Measurements from ENCODE around the gene ZYG11B.
"Not testable (repeated sequence)": the region's sequence is repeated elsewhere in the genome, so short reads cannot be mapped to it uniquely, and the experiment has no call there.

ZYG11B gene

GRCh38 chr1:52707927-52708655 lies 18.2 kb upstream of the ZYG11B start:
- DNase-seq: no peak

GRCh38 chr1:52709016-52709415 lies 17.2 kb upstream of the ZYG11B start:
- DNase-seq: no peak

DNA sequence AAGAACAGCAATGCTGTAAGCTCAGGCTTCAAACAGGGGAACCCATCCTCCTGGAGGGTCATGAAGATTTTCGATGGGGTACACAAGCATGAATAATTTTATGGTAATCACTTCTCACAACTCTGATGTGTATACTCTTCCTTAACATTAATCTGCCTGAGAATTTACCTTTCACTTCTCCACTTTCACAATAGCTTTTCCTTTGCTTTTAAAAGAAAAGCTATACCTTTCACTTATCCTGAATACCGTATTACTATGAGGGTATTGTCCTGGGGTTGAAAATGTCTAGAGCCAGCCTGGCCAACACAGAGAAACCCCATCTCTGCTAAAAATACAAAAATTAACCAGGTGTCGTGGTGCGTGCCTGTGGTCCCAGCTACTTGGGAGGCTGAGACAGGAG lies 12.7 kb upstream of the ZYG11B start:
- no peak for DNase-seq

GRCh38 chr1:52715296-52715695 lies 11.0 kb upstream of the ZYG11B start:
- DNase-seq: not testable (repeated sequence)

GRCh38 chr1:52723260-52723659 lies 3.0 kb upstream of the ZYG11B start:
- no peak for DNase-seq

DNA sequence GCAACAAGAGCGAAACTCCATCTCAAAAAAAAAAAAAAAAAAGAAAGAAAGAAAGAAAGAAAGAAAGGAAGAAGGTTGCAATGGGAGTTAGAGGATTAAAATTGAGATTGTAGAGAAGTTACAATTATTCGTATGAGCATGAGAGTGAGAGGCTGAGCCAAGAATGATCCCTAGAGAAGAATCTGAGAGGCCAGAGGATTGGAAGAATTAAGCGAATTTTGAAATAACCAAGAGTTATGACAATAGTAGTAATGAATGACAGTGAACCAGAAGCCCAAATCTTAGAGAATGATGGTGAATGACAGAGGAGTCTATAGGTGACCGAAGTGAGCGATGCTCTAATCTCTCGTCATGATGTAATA lies 369 bp upstream of the ZYG11B start:
- no peak for DNase-seq

GRCh38 chr1:52727114-52727586 lies 897 bp downstream of the ZYG11B start:
- no peak for DNase-seq

GRCh38 chr1:52727956-52728656 lies 1.9 kb downstream of the ZYG11B start:
- DNase-seq: no peak

DNA sequence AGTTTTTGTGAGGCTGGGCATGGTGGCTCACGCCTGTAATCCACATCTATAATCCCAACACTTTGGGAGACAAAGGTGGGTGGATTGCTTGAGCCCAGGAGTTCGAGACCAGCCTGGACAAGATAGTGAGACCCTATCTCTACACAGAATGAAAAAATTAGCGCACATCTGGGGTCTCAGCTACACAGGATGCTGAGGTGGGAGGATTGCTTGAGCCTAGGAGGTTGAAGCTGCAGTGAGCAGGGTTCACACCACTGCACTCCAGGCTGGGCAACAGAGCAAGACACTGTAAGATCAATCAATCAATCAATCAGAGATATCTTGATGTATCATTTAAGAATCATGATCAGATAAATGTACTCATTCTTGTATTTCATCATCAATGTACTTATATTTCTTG lies 7.1 kb downstream of the ZYG11B start:
- no peak for DNase-seq

- DNase-seq: not testable (repeated sequence)
These were observed 9.1 kb downstream of the ZYG11B start for GRCh38 chr1:52735371-52735770.

DNA sequence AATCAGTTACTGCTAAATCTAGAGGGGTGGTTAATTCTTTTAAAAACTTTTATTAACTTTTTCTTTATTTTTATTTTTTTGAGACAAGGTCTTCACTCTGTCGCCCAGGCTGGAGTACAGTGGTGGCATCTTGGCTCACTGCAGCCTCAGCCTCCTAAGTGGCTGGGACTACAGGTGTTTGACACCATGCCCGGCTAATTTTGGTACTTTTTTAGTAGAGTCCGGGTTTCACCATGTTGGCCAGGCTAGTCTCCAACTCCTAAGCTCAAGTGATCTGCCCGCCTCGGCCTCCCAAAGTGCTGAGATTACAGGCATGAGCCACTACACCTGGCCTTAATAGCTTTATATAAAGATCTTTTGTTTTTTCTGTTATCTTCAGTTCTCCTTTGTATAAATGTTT lies 11.9 kb downstream of the ZYG11B start:
- DNase-seq: no peak

DNA sequence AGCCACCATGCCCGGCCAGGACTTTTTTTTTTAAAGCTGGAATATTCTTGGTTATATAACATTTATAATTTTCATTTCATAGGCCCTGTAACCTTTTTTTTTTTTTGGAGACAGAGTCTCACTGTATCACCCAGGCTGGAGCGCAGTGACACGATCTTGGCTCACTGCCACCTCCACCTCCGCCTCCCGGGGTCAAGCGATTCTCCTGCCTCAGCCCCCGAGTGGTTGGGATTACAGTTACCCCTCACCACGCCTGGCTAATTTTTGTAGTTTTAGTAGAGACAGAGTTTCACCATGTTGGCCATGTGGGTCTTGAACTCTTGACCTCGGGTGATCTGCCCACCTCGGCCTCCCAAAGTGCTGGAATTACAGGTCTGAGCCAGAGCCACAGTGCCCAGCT lies 12.6 kb downstream of the ZYG11B start:
- no peak for DNase-seq

GRCh38 chr1:52739699-52740467 lies 13.6 kb downstream of the ZYG11B start:
- DNase-seq: no peak

DNA sequence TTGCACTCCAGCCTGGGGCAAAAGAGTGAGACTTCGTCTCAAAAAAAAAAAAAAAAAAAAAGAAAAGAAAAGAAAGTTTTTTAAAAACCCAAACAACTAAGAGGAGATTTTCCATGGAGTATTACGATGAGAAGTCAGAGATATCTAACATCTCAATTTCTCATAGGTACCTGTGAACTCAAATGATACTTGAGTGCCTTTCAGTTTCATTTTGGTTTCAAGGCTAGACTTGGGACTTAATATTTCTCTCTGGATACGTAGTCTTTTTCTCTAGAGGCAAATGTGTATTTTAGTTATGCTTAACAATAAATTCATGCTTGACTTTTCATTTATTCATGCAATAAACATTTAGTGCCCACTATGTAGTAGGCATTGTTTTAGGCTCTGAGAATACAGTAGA lies 15.0 kb downstream of the ZYG11B start:
- DNase-seq: no peak

DNA sequence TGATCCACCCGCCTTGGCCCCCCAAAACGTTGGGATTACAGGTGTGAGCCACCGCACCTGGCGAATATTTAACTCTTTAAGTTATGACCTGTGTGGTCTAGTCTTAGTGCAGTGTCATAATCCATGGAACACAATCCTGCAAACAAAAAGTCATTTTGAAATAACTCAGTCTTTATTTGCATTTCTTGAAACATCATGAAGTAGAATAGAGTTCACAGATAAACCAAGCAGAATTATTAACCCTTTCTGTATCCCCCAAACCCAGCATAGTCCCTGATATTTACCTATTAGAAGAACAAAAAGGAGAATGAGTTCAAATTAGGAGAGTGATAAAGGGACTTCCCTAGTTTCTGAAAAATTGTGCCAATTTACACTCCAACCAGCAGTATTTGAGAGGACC lies 19.9 kb downstream of the ZYG11B start:
- DNase-seq: no peak

- no peak for DNase-seq
These were observed 21.2 kb downstream of the ZYG11B start for GRCh38 chr1:52747450-52747849.

DNA sequence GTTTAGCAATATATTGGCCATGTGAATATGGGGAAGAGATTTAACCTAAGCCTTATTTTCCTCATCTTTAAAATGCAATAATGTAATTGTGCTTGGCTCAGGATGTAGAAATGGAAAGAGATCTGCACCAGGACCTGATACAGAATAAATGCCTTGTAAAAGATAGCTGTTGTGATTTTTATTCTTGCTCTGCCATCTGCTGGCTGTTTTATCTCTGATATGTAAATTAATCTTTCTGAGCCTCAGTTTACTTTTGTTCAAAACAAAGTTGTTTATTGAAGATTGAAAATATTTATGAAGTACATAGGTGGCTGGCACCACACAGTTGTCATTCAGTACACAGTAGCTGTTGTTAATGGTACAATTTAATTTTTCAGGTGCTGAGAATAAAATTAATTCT lies 21.9 kb downstream of the ZYG11B start:
- no peak for DNase-seq

GRCh38 chr1:52749496-52749895 lies 23.2 kb downstream of the ZYG11B start:
- not testable (repeated sequence) for DNase-seq

DNA sequence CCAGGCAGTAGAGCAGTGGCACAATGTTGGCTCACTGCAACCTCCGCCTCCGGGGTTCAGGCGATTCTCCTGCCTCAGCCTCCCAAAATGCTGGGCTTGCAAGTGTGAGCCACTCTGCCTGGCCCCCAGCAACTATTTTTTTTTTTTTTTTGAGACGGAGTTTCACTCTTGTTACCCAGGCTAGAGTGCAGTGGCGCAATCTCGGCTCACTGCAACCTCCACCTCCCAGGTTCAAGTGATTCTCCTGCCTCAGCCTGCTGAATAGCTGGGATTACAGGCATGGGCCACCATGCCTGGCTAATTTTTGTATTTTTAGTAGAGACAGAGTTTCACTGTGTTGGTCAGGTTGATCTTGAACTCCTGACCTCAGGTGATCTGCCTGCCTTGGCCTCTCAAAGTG lies 23.9 kb downstream of the ZYG11B start:
- not testable (repeated sequence) for DNase-seq

DNA sequence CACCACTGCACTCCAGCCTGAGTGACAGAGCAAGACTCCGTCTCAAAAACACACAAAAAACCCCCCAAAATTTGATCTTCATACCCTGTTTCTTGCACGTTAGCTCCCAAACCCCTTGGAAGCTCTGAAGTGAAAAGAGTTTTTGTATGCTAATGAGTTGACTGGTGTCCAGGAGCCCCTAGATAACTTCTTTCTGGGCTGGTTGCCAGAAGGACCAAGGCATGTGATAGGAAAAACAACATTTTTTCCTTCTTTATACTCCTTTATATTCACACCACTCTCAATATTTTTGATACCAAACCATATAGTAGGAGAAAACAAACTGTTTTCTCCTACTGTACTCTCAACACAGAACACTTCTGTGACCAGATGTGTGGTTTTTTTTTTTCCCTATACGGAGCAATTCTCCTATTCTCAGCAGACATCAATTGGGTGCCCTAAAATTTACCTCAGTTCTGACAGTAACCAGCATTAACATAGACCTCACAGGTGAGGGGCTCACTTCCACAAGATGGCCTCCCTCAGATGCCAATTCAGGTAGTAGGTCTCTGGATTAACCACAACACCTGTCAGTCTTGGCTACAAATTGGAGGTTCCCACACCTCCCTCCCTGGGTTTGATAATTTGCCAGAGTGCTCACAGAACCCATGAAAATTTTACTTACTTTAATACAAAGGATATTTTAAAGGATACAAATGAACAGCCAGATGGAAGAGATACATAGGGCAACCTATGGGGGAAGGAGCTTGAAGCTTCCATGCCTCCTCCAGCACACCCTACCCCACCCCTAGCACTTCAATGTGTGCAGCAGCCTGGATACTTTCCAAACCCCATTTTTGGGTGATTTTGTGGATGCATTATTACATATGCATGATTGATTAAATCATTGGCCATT lies 25.6 kb downstream of the ZYG11B start:
- DNase-seq: no peak

GRCh38 chr1:52752484-52752826 lies 26.2 kb downstream of the ZYG11B start:
- no peak for DNase-seq

DNA sequence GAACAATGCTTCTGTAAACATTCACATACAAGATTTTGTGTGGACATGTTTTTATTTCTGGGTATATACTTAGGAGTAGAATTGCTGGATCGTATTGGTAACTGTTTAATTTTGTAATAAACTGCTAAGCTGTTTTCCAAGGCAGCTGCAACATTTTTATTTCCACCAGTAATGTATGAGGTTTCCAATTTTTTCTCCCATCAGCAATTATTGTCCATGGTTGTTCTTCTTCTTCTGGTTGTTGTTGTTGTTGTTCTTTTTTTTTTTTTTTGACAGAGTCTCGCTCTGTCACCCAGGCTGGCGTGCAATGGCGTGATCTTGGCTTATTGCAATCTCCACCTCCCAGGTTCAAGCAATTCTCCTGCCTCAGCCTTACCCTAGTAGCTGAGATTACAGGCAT lies 26.9 kb downstream of the ZYG11B start:
- DNase-seq: no peak

DNA sequence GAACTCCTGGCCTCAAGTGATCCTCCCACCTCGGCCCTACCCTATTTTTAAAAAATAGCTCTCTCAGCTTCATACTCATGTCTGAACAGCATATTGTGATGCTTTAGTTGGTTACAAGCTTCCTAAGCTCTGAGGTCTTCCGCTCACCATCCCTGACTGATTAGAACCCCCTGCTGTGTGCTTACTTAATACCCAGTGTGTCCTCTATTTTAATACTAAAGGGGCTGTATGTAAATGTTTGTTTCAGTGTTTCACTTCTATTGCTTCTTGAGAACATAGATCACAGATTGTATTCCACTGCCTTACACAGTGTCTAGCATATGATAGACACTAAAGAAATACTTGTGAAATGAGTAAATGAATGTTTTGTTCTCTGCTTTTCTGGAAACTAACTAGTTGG lies 29.8 kb downstream of the ZYG11B start:
- no peak for DNase-seq

Measured in activated CD4-positive, CD25-positive, alpha-beta regulatory T cell (primary cell).